HL-60/S4 (cell line): ENCODE measurements around the gene ZC3H4.

Experiments used
- in situ Hi-C: fragments of 300-500 bp; cut with MboI; formaldehyde crosslinking; loops from 2 replicates; pipeline ENCODE4 v1.14.3; 2022; ENCODE audit warnings: low sequenced_read_pairs

Gene ZC3H4

DNA sequence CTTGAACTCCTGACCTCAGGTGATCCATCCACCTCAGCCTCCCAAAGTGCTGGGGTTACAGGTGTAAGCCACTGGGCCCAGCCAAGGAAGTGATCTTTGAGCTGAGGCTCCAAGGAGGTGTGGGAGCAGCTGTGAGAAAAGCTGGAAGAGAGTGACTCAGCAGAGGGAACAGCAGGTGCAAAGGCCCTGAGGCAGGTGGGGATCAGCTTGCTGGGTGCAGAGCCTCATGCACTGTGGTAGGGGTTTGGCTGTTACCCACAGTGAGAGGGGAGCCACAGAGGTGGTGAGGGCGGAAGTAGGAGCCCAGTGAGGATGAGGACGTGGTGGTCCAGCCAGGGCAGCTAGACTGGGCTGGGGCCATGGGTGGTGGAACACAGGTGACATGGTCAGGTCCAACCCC is 87.4 kb downstream of the ZC3H4 start:
- in situ Hi-C loops: no loop called here

DNA sequence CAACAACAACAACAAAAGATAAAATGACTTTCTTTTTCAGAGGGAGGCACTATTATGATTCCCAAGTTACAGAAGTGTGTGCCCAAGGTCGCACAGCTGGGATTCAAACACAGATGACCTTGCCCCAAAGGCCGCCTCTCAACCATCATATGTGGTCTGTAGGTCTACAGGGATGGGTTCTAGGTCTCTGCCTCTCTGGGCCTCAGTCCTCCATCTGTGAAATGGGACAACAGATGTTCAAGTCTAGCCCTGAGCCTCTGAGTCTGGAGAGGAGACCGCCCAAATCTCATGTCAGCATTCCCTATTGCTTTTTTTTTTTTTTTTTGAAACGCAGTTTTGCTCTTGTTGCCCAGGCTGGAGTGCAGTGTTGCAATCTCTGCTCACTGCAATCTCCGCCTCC is 89.1 kb downstream of the ZC3H4 start:
- in situ Hi-C loops: no loop called here

DNA sequence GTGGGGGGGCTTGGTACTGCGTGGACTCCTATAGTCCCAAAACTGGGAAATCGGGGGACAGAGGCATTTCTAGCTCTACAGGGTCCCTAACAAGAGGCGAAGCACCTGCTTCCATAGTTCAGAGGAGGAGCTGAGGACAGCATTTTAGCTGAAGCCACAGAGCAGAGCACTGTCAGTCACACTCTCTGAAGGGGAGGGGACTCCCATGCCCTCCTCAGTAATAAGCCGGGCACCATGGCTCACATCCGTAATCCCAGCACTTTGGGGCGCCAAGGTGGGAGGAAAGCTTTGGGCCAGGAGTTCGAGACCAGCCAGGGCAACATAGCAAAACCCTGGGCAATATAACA is 90.2 kb downstream of the ZC3H4 start:
- in situ Hi-C loops: no loop called here

DNA sequence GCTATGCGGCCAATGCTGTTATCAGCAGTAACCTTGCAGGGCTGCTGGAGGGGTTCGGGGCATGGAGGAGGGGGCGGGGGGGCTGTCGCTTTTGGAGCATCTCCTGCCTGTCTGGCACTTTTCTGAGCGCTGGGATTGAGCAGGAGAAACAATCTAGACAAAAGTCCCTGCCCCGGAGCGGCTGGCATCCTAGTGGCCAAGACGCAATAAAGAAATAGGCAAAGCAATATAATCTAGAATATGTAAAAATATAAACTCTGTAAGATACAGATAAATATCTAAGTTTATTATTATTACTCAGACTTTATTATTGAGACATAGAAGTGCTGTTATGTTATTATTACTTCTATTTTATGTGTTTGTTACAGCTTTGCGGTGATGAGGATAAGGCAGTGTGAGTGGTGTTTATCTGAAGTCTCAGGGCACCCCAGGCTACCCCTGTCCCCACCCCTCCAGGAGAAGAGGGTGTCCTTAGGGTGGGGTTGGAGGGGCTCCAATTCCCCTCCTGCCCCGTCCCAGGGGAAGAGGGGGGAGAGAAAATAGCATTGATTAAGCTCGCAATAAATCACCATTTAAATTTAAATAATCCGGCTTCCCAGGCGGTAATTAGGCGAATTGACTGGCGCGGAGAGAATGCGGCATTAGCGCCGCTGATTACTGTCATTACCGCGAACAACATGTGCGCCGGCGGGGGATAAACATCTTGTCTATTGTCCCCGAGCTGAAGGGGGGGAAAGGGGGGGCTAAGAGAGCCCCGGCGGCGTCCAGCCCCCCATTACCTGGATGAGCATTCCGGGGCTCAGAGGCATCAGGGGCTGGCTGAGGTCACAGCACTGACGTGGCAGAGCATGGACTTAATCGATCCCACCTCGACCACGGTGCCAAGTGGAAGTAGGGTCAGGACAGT is 90.8 kb downstream of the ZC3H4 start:
- in situ Hi-C loops: no loop called here

DNA sequence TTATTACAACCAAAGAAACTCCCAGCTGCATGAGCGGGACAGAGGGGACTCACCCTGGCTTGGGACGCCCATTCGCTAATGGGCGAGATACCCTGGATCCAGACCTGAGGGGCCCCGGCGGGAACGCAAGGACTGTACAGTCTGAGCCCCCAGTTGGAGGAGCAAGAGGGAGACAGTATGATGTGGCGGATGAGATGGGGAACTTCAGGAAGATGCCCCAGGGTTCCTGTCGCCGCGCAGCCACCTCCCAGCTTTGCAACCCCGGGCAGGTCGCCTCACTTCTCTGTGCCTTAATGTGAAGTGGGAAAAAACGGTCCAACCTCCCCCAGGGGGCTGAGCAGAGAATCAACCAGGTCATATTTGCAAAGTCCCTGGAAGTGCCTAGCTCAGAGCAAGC is 91.4 kb downstream of the ZC3H4 start:
- in situ Hi-C loops: no loop called here

DNA sequence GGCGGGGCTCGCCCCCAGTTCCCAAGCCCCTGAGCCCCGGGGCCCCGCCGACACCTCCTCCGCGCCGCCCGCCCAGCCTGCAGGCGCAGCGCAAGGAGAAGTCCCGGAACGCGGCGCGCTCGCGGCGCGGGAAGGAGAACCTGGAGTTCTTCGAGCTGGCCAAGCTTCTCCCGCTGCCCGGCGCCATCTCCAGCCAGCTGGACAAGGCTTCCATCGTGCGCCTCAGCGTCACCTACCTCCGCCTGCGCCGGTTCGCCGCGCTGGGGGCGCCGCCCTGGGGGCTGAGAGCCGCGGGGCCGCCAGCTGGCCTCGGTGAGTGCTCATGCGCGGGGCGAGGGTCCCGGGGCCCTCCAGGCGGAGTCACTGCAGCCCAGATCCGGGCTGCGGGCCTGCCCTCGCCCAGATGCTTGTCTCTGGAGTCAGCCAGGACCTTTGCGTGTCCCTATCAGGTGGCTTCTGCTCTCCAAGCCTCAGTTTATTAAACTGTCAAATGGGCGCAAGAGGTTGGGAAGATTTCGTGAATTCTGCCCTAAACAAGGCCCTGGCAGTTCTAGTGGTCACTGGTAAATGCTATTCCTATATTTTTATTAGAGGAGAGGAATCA is 91.9 kb downstream of the ZC3H4 start:
- in situ Hi-C loops: no loop called here

DNA sequence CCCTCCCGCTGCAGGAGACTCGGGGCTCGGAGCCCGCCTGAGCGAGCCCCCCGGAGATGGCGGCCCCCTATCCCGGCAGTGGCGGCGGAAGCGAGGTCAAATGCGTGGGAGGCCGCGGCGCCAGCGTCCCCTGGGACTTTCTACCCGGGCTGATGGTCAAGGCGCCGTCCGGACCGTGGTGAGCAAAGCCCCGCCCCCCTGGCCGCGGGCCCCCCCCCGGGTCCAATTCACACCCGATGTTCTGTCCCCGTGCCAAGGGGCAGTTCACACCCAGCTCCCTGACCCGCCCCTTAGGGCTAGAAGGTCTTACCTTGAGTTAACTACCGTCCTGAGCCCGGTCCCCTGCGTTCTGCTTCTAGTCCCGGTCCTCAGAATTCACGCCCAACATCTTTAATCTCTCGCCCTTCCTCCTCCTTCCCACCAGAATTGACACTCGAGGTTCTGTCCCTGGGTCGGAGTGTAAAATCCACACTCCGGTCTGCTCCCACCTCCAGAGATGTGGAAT is 92.5 kb downstream of the ZC3H4 start:
- in situ Hi-C loops: no loop called here

DNA sequence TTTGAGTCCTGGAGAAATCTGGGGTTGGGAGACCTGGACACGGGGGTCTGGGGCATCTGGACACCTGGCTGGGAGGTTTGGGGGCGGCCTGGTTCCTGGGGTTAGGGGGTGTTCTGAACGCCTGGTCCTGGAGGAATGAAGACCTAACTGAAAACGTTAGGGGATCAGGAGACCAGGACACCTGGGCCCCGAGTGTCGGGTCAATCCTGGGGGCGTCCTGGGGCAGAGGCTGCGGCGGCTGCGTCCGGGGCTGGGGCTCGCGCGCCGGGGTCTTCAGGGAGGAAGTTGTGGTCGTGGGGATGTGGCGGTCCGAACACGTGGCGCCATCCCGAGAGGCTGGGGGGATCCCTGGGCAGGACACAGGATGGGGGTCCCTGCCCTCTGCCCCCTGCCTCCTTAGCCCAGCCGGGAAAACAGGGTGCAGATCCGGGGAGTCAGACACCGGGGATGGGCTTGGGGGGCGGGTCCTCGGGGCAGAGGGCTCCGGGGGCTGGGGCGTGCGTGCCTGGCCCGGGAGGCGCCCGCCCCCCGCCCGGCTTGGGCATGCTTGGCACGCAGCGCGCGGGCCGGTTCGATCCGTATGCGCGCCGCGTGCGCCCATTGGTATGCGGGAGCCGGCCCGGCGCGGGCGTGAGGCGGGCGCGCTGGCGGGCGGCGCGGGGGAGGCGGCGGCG is 93.3 kb downstream of the ZC3H4 start:
- in situ Hi-C loops: no loop called here

DNA sequence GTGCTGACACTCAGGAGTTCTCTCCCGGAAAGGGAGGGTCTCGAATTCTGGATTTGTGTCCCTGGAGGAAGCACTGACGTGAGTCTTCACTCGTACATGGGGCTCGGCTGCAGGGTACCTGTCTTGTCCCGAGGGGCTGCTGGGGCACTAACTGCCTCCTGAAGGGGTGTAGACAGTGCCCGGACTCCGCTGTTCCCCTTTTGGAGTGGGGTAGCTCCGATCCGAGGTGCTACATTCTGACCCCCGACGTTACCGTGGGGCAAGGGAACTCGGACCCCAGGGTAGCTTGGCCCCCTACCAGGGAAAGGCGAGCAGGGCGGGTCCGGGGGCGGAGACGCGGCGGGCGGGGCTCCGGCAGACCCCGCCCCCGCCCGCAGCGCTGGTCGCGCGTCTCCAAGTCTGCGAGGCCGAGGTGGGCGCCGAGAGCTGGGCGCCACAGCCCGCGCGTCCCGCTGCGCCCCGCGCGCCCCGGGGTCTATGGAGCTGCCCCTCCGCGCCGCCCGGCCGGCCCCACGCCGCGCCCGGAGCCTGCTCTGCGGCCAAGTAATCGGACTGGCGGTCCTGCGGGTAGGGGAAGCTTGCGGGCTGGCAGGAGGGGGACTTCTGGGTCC is 94.0 kb downstream of the ZC3H4 start, which contains the start of gene NPAS1:
Gene NPAS1 (plus strand): TSS at position 407 of the 611 bp plus-strand sequence. CDS start 1,211 bp downstream, outside the sequence.
- in situ Hi-C loops: no loop called here

DNA sequence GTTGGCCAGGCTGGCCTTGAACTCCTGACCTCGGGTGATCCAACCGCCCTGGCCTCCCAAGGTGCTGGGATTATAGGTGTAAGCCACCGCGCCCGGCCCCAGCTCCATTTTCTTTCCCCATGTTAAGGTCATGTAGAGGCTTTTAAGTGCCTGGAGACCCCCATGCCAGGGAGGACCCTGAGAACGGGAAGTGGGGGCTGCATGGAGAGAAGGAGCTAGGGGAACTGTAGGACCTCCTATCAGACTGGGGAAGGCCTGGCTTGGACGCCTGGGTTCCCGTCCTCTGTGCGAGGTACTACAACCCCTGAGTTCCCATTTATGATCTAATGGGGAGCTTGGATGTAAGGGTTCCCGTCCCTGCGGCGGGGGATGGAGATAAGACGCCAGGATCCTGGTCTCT is 94.7 kb downstream of the ZC3H4 start:
- in situ Hi-C loops: no loop called here
